HG02870 (cell line): ENCODE results near the gene RBKS.
A peak's percentile ranks its signal among the peaks of the same experiment; 100 is the strongest.

Experiments
- ATAC-seq: cut with Tn5 transposase; IDR thresholded peaks from one replicate; pipeline ENCODE4 v1.9.1; 2021; ENCODE audit warnings: mild to moderate bottlenecking, moderate library complexity; ENCODE audit not compliant: unreplicated experiment

Gene RBKS

GRCh38 chr2:27803046-27803445 lies 87.1 kb downstream of the RBKS start:
- ATAC-seq = no peak

- ATAC-seq = no peak
Measured at GRCh38 chr2:27802547-27802946, 87.6 kb downstream of the RBKS start.

GRCh38 chr2:27800856-27801255 lies 89.3 kb downstream of the RBKS start:
- no peak for ATAC-seq

- no peak for ATAC-seq
Measured at GRCh38 chr2:27799646-27800010, 90.6 kb downstream of the RBKS start.

- no peak for ATAC-seq
Measured at GRCh38 chr2:27798948-27799645, 91.1 kb downstream of the RBKS start.

GRCh38 chr2:27798486-27798885 lies 91.7 kb downstream of the RBKS start:
- no peak for ATAC-seq

- no peak for ATAC-seq
Measured at GRCh38 chr2:27797841-27798240, 92.3 kb downstream of the RBKS start.

GRCh38 chr2:27796791-27797765 lies 93.1 kb downstream of the RBKS start:
- no peak for ATAC-seq

- ATAC-seq = no peak
Measured at GRCh38 chr2:27795868-27796277, 94.3 kb downstream of the RBKS start.

GRCh38 chr2:27795093-27795834 lies 94.9 kb downstream of the RBKS start:
- ATAC-seq = no peak

- no peak for ATAC-seq
Measured at GRCh38 chr2:27792759-27793158, 97.4 kb downstream of the RBKS start.

GRCh38 chr2:27790796-27791195 lies 99.4 kb downstream of the RBKS start:
- no peak for ATAC-seq

GRCh38 chr2:27782701-27783100 lies 107.5 kb downstream of the RBKS start:
- no peak for ATAC-seq

GRCh38 chr2:27781496-27781895 lies 108.7 kb downstream of the RBKS start:
- ATAC-seq = no peak

- ATAC-seq = no peak
Measured at GRCh38 chr2:27779417-27780055, 110.7 kb downstream of the RBKS start.

GRCh38 chr2:27776696-27777095 lies 113.5 kb downstream of the RBKS start:
- ATAC-seq = no peak

- ATAC-seq = no peak
Measured at GRCh38 chr2:27776097-27776496, 114.1 kb downstream of the RBKS start.

- ATAC-seq = no peak
Measured at GRCh38 chr2:27773959-27774358, 116.2 kb downstream of the RBKS start.

- no peak for ATAC-seq
Measured at GRCh38 chr2:27772804-27773203, 117.4 kb downstream of the RBKS start.

GRCh38 chr2:27771548-27772335 lies 118.4 kb downstream of the RBKS start, which contains the start of gene MRPL33:
Gene MRPL33, plus strand, starts transcription at chr2:27771719. Its CDS starts 59 bp downstream, at chr2:27771778.
- ATAC-seq = peak; percentile 95
